Activated T-cell treated with anti-CD3 and anti-CD28 coated beads, Interleukin-2, amount 50 U/mL, for 4 hours (primary cell): ENCODE results near the gene CDT1. TPM values are rescaled to one million over a fixed set of nuclear protein-coding genes. Genes with fewer than 3 reads are reported as not detected.

Experiments
- ATAC-seq, 2 donors: fragments of 200-7000 bp; cut with Tn5 transposase; one replicate each; pipeline ENCODE4 v1.10.0; 2021
- DNase-seq: peaks from one replicate; pipeline ENCODE4 v3.0.0-alpha.2; 2020
- H3K27me3 Mint-ChIP-seq: one replicate; pipeline ENCODE4 v1.8.0; 2021; ENCODE audit warnings: low read depth, mixed read lengths
- H3K36me3 Mint-ChIP-seq: one replicate; pipeline ENCODE4 v1.8.0; 2022; ENCODE audit warnings: mixed read lengths; ENCODE audit not compliant: insufficient read depth
- H3K4me1 Mint-ChIP-seq: one replicate; pipeline ENCODE4 v1.8.0; 2021; ENCODE audit warnings: low read depth, mixed read lengths
- H3K4me3 Mint-ChIP-seq: one replicate; pipeline ENCODE4 v1.8.0; 2021; ENCODE audit warnings: mild to moderate bottlenecking, moderate library complexity, mixed read lengths
- H3K9me3 Mint-ChIP-seq: one replicate; pipeline ENCODE4 v1.8.0; 2021; ENCODE audit warnings: mixed read lengths
- total RNA-seq, 3 donors: library from RNA; stranded (reverse); gene quantifications; one replicate each; pipeline ENCODE4 v1.2.1, GENCODE V29; 2021

The CDT1 gene
- total RNA-seq: 10 to 100 TPM; 81.0 to 96.4 (median 87.2) TPM

GRCh38 chr16:88803264-88803987 is at the start of gene CDT1:
Gene CDT1, plus strand, starts transcription at chr16:88803789. Its CDS starts 43 bp downstream, at chr16:88803832.
- Mint-ChIP-seq H3K27me3 (no peaks in the 10 kb centered on the region), H3K36me3 (no peaks in the 10 kb centered on the region), H3K9me3 (no peaks in the 10 kb centered on the region), H3K4me1 (peaks cover 11% of the 10 kb centered on the region), H3K4me3 (peak within 1 kb of the TSS; percentile 83)
- ATAC-seq (peak; percentile 45 to 58), DNase-seq (peak; percentile 86)

- no peak for DNase-seq
- no peak for ATAC-seq
- H3K9me3 Mint-ChIP-seq: no peaks in the 10 kb centered on the region
- H3K36me3 Mint-ChIP-seq: no peaks in the 10 kb centered on the region
- peaks cover 20% of the 10 kb centered on the region for H3K4me1 Mint-ChIP-seq
- no peaks in the 10 kb centered on the region for H3K27me3 Mint-ChIP-seq
- no peak overlapping the region for H3K4me3 Mint-ChIP-seq
Observed at GRCh38 chr16:88754109-88754911, 49.3 kb upstream of the CDT1 start.

- ATAC-seq: peak; percentile 28 to 38
- Mint-ChIP-seq H3K4me3 (no peak overlapping the region), H3K9me3 (no peaks in the 10 kb centered on the region), H3K4me1 (peaks cover 26% of the 10 kb centered on the region), H3K36me3 (no peaks in the 10 kb centered on the region), H3K27me3 (no peaks in the 10 kb centered on the region)
- DNase-seq: no peak
Observed at GRCh38 chr16:88754912-88755744, 48.5 kb upstream of the CDT1 start.

GRCh38 chr16:88755745-88756443 is 47.7 kb upstream of the CDT1 start:
- no peak for ATAC-seq
- H3K4me3 Mint-ChIP-seq: no peak overlapping the region
- no peak for DNase-seq
- H3K27me3 Mint-ChIP-seq: no peaks in the 10 kb centered on the region
- H3K9me3 Mint-ChIP-seq: no peaks in the 10 kb centered on the region
- H3K4me1 Mint-ChIP-seq: peaks cover 30% of the 10 kb centered on the region
- no peaks in the 10 kb centered on the region for H3K36me3 Mint-ChIP-seq

GRCh38 chr16:88758227-88758943 is 45.2 kb upstream of the CDT1 start:
- no peak overlapping the region for H3K4me3 Mint-ChIP-seq
- H3K9me3 Mint-ChIP-seq: no peaks in the 10 kb centered on the region
- ATAC-seq (no peak), DNase-seq (no peak)
- H3K27me3 Mint-ChIP-seq: no peaks in the 10 kb centered on the region
- H3K4me1 Mint-ChIP-seq: peaks cover 29% of the 10 kb centered on the region
- H3K36me3 Mint-ChIP-seq: no peaks in the 10 kb centered on the region

GRCh38 chr16:88758944-88759244 is 44.7 kb upstream of the CDT1 start:
- ATAC-seq: no peak
- peaks cover 28% of the 10 kb centered on the region for H3K4me1 Mint-ChIP-seq
- H3K9me3 Mint-ChIP-seq: no peaks in the 10 kb centered on the region
- H3K4me3 Mint-ChIP-seq: no peak overlapping the region
- H3K27me3 Mint-ChIP-seq: no peaks in the 10 kb centered on the region
- no peaks in the 10 kb centered on the region for H3K36me3 Mint-ChIP-seq
- no peak for DNase-seq

GRCh38 chr16:88759245-88759975 is 44.2 kb upstream of the CDT1 start:
- no peaks in the 10 kb centered on the region for H3K9me3 Mint-ChIP-seq

GRCh38 chr16:88759976-88760350 is 43.6 kb upstream of the CDT1 start:
- no peaks in the 10 kb centered on the region for H3K9me3 Mint-ChIP-seq
- H3K4me3 Mint-ChIP-seq: no peak overlapping the region
- peaks cover 28% of the 10 kb centered on the region for H3K4me1 Mint-ChIP-seq
- no peaks in the 10 kb centered on the region for H3K36me3 Mint-ChIP-seq
- DNase-seq (no peak), ATAC-seq (no peak)
- no peaks in the 10 kb centered on the region for H3K27me3 Mint-ChIP-seq

More at GRCh38 chr16:88759245-88759975, 44.2 kb upstream of the CDT1 start:
- Mint-ChIP-seq H3K4me3 (peak overlapping the region; percentile 43), H3K4me1 (peaks cover 28% of the 10 kb centered on the region), H3K27me3 (no peaks in the 10 kb centered on the region), H3K36me3 (no peaks in the 10 kb centered on the region)
- peak; percentile 63 to 81 for ATAC-seq
- peak; percentile 38 for DNase-seq

- no peak for DNase-seq
- Mint-ChIP-seq H3K4me3 (no peak overlapping the region), H3K27me3 (no peaks in the 10 kb centered on the region), H3K4me1 (peaks cover 26% of the 10 kb centered on the region), H3K36me3 (no peaks in the 10 kb centered on the region), H3K9me3 (no peaks in the 10 kb centered on the region)
- no peak for ATAC-seq
Observed at GRCh38 chr16:88760424-88761142, 43.0 kb upstream of the CDT1 start.

GRCh38 chr16:88761143-88761534 is 42.5 kb upstream of the CDT1 start:
- H3K27me3 Mint-ChIP-seq: no peaks in the 10 kb centered on the region
- no peak overlapping the region for H3K4me3 Mint-ChIP-seq
- H3K4me1 Mint-ChIP-seq: peaks cover 31% of the 10 kb centered on the region
- ATAC-seq: no peak
- no peaks in the 10 kb centered on the region for H3K9me3 Mint-ChIP-seq
- H3K36me3 Mint-ChIP-seq: no peaks in the 10 kb centered on the region
- DNase-seq: no peak

- DNase-seq (no peak), ATAC-seq (no peak)
- Mint-ChIP-seq H3K27me3 (no peaks in the 10 kb centered on the region), H3K9me3 (no peaks in the 10 kb centered on the region), H3K4me3 (no peak overlapping the region), H3K4me1 (peaks cover 33% of the 10 kb centered on the region), H3K36me3 (no peaks in the 10 kb centered on the region)
Observed at GRCh38 chr16:88761830-88762229, 41.8 kb upstream of the CDT1 start.

GRCh38 chr16:88762258-88762870 is 41.2 kb upstream of the CDT1 start:
- no peaks in the 10 kb centered on the region for H3K36me3 Mint-ChIP-seq
- H3K9me3 Mint-ChIP-seq: no peaks in the 10 kb centered on the region
- DNase-seq: no peak
- H3K4me1 Mint-ChIP-seq: peaks cover 38% of the 10 kb centered on the region
- H3K4me3 Mint-ChIP-seq: no peak overlapping the region
- ATAC-seq: no peak
- no peaks in the 10 kb centered on the region for H3K27me3 Mint-ChIP-seq
